ENCODE data around the gene RNF4. TPM values are rescaled to one million over a fixed set of nuclear protein-coding genes. Genes with fewer than 3 reads are reported as not detected.

Gene RNF4
- total RNA-seq, 1 donor from 2014 or later = 63.8 TPM

GRCh38 chr4:2484993-2485392 is 16.1 kb downstream of the RNF4 start:
- Mint-ChIP-seq H3K4me1 (peaks cover 33% of the 10 kb centered on the region), H3K9me3 (no peaks in the 10 kb centered on the region)

DNA sequence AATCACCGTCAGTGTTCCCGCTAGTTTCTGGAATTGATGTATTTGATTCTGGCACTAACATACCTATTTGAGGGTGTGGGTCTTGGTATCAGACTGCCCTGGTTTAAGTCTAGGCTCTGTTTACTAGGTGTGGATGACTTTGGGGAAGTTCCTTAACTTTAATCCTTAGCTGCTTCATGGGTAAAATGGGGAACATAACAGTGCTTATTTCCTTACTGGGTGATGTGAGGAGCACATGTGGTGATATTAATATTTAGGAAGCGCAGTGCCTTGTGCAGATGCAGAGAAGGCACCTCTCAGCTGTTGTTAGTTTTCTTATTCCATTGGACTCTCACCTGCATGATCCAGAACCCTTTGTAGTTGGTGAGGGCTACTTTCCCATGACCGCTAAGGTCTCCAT is 17.1 kb downstream of the RNF4 start:
- no peak overlapping the region for H3K4me3 Mint-ChIP-seq
- H3K27ac Mint-ChIP-seq = no peak overlapping the region
- peaks cover 14% of the 10 kb centered on the region for H3K36me3 Mint-ChIP-seq
- no peaks in the 10 kb centered on the region for H3K9me3 Mint-ChIP-seq
- no peaks in the 10 kb centered on the region for H3K27me3 Mint-ChIP-seq (ENCODE audit: low read depth)
- TF ChIP-seq, protein P1, sequence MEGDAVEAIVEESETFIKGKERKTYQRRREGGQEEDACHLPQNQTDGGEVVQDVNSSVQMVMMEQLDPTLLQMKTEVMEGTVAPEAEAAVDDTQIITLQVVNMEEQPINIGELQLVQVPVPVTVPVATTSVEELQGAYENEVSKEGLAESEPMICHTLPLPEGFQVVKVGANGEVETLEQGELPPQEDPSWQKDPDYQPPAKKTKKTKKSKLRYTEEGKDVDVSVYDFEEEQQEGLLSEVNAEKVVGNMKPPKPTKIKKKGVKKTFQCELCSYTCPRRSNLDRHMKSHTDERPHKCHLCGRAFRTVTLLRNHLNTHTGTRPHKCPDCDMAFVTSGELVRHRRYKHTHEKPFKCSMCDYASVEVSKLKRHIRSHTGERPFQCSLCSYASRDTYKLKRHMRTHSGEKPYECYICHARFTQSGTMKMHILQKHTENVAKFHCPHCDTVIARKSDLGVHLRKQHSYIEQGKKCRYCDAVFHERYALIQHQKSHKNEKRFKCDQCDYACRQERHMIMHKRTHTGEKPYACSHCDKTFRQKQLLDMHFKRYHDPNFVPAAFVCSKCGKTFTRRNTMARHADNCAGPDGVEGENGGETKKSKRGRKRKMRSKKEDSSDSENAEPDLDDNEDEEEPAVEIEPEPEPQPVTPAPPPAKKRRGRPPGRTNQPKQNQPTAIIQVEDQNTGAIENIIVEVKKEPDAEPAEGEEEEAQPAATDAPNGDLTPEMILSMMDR (IDR thresholded peaks at IDR 0.05; ENCODE audit: unreplicated experiment) = no peak
- peaks cover 30% of the 10 kb centered on the region for H3K4me1 Mint-ChIP-seq
- no peak for DNase-seq (ENCODE audit: low spot score in 2 of 2, unreplicated experiment in 2 of 2)

More at GRCh38 chr4:2484993-2485392, 16.1 kb downstream of the RNF4 start:
- TF ChIP-seq, protein P1 (IDR thresholded peaks at IDR 0.05; ENCODE audit: unreplicated experiment) = no peak
- H3K27me3 Mint-ChIP-seq (ENCODE audit: low read depth) = no peaks in the 10 kb centered on the region
- no peak for DNase-seq (ENCODE audit: low spot score in 2 of 2, unreplicated experiment in 2 of 2)
- H3K27ac Mint-ChIP-seq = no peak overlapping the region
- peaks cover 5% of the 10 kb centered on the region for H3K36me3 Mint-ChIP-seq
- no peak overlapping the region for H3K4me3 Mint-ChIP-seq

- Mint-ChIP-seq H3K4me3 (no peak overlapping the region), H3K36me3 (peaks cover 16% of the 10 kb centered on the region), H3K4me1 (peaks cover 22% of the 10 kb centered on the region), H3K27ac (no peak overlapping the region), H3K9me3 (no peaks in the 10 kb centered on the region), H3K27me3 (ENCODE audit: low read depth) (no peaks in the 10 kb centered on the region)
- DNase-seq (ENCODE audit: low spot score in 2 of 2, unreplicated experiment in 2 of 2) = no peak
- TF ChIP-seq, protein P1 (IDR thresholded peaks at IDR 0.05; ENCODE audit: unreplicated experiment) = no peak
Measured at GRCh38 chr4:2486981-2487380, 18.1 kb downstream of the RNF4 start.

DNA sequence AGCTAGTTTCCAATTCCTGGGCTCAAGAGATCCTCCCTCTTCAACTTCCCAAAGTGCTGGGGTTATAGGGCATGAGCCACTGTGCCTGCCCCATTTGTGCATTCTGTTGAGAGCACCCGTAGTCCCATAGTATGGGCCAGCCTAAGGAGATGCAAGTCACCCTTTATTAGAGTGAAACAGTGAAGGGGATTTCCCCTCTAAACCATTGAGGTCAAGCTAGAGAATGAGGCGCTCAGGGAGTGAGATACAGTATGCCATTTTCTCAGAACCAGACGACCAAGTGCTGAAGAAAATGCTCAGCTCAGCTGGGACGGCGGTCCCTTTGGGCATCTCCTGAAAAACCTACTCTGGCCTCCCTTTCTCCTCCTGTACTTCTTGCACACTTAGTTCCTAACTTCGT is 18.7 kb downstream of the RNF4 start:
- no peaks in the 10 kb centered on the region for H3K27me3 Mint-ChIP-seq (ENCODE audit: low read depth)
- H3K27ac Mint-ChIP-seq = no peak overlapping the region

GRCh38 chr4:2489081-2489805 is 20.3 kb downstream of the RNF4 start:
- DNase-seq (ENCODE audit: low spot score in 2 of 2, unreplicated experiment in 2 of 2) = no peak
- peaks cover 11% of the 10 kb centered on the region for H3K4me1 Mint-ChIP-seq
- H3K9me3 Mint-ChIP-seq = no peaks in the 10 kb centered on the region
- TF ChIP-seq, protein P1 (IDR thresholded peaks at IDR 0.05; ENCODE audit: unreplicated experiment) = no peak
- peaks cover 32% of the 10 kb centered on the region for H3K36me3 Mint-ChIP-seq
- H3K4me3 Mint-ChIP-seq = no peak overlapping the region
- no peak overlapping the region for H3K27ac Mint-ChIP-seq
- no peaks in the 10 kb centered on the region for H3K27me3 Mint-ChIP-seq (ENCODE audit: low read depth)

More for the DNA sequence above, 18.7 kb downstream of the RNF4 start:
- no peak overlapping the region for H3K4me3 Mint-ChIP-seq
- no peak for DNase-seq (ENCODE audit: low spot score in 2 of 2, unreplicated experiment in 2 of 2)
- H3K4me1 Mint-ChIP-seq = peaks cover 18% of the 10 kb centered on the region
- no peaks in the 10 kb centered on the region for H3K9me3 Mint-ChIP-seq
- peaks cover 21% of the 10 kb centered on the region for H3K36me3 Mint-ChIP-seq
- TF ChIP-seq, protein P1 (IDR thresholded peaks at IDR 0.05; ENCODE audit: unreplicated experiment) = no peak

Data from mesothelial cell of epicardium (in vitro differentiated cells).